ENCODE results near the gene LRMDA. TPM values are rescaled to one million over a fixed set of nuclear protein-coding genes. Genes with fewer than 3 reads are reported as not detected.

The LRMDA gene
- total RNA-seq, 2 donors from 2014 or later: 12.2 to 25.4 TPM

- H3K36me3 ChIP-seq (replicated peaks in 1 of 2; ENCODE audit: insufficient read depth in 1 of 2, low read depth in 2 of 2): no peaks in the 10 kb centered on the region
- no peaks in the 10 kb centered on the region for H3K9me3 ChIP-seq
- TF ChIP-seq CTCF (IDR thresholded peaks at IDR 0.05): no peak
- TF ChIP-seq POLR2A (IDR thresholded peaks at IDR 0.05): no peak
- H3K27ac ChIP-seq: no peak overlapping the region
- H3K4me1 ChIP-seq: no peaks in the 10 kb centered on the region
- DNase-seq (no peak), ATAC-seq (no peak)
- no peaks in the 10 kb centered on the region for H3K27me3 ChIP-seq
- intact Hi-C loops (cut with DNase I): no loop called here
- no peak overlapping the region for H3K4me3 ChIP-seq
- WGBS, 2 donors: 77 to 91% methylated on average over 4 of the region's 4 CpGs
Measured at GRCh38 chr10:76001019-76001418, 569.6 kb downstream of the LRMDA start.

GRCh38 chr10:76001461-76001860 lies 570.0 kb downstream of the LRMDA start:
- ATAC-seq (no peak), DNase-seq (no peak)
- H3K4me1 ChIP-seq: no peaks in the 10 kb centered on the region
- H3K36me3 ChIP-seq (replicated peaks in 1 of 2; ENCODE audit: insufficient read depth in 1 of 2, low read depth in 2 of 2): no peaks in the 10 kb centered on the region
- H3K9me3 ChIP-seq: no peaks in the 10 kb centered on the region
- no peak overlapping the region for H3K4me3 ChIP-seq
- WGBS, 2 donors: 86 to 100% methylated on average over 1 of the region's 1 CpG
- intact Hi-C loops (cut with DNase I): no loop called here
- H3K27me3 ChIP-seq: no peaks in the 10 kb centered on the region
- TF ChIP-seq POLR2A (IDR thresholded peaks at IDR 0.05) (no peak), CTCF (IDR thresholded peaks at IDR 0.05) (no peak)
- no peak overlapping the region for H3K27ac ChIP-seq

GRCh38 chr10:76002262-76002854 lies 570.9 kb downstream of the LRMDA start:
- Histone ChIP-seq H3K9me3 (no peaks in the 10 kb centered on the region), H3K4me3 (no peak overlapping the region), H3K4me1 (no peaks in the 10 kb centered on the region), H3K27me3 (no peaks in the 10 kb centered on the region), H3K27ac (no peak overlapping the region), H3K36me3 (replicated peaks in 1 of 2; ENCODE audit: insufficient read depth in 1 of 2, low read depth in 2 of 2) (no peaks in the 10 kb centered on the region)
- ATAC-seq (no peak), DNase-seq (no peak)
- 90 to 91% methylated on average over 2 of the region's 2 CpGs for WGBS, 2 donors
- intact Hi-C loops (cut with DNase I): no loop called here
- TF ChIP-seq POLR2A (IDR thresholded peaks at IDR 0.05) (no peak), CTCF (IDR thresholded peaks at IDR 0.05) (no peak)

- whole genome bisulfite sequencing, 2 donors: 84 to 94% methylated on average over 14 of the region's 14 CpGs
- Histone ChIP-seq H3K9me3 (no peaks in the 10 kb centered on the region), H3K4me3 (no peak overlapping the region), H3K36me3 (replicated peaks in 1 of 2; ENCODE audit: insufficient read depth in 1 of 2, low read depth in 2 of 2) (no peaks in the 10 kb centered on the region), H3K27me3 (no peaks in the 10 kb centered on the region), H3K4me1 (no peaks in the 10 kb centered on the region), H3K27ac (no peak overlapping the region)
- no peak for DNase-seq
- no peak for TF ChIP-seq POLR2A (IDR thresholded peaks at IDR 0.05)
- TF ChIP-seq CTCF (IDR thresholded peaks at IDR 0.05): no peak
- no peak for ATAC-seq
- intact Hi-C loops (cut with DNase I): no loop called here
Measured at GRCh38 chr10:76007667-76008181, 576.3 kb downstream of the LRMDA start.

GRCh38 chr10:76009531-76009930 lies 578.1 kb downstream of the LRMDA start:
- Histone ChIP-seq H3K36me3 (replicated peaks in 1 of 2; ENCODE audit: insufficient read depth in 1 of 2, low read depth in 2 of 2) (no peaks in the 10 kb centered on the region), H3K27ac (no peak overlapping the region), H3K4me1 (no peaks in the 10 kb centered on the region), H3K4me3 (no peak overlapping the region), H3K27me3 (no peaks in the 10 kb centered on the region), H3K9me3 (no peaks in the 10 kb centered on the region)
- intact Hi-C loops (cut with DNase I): no loop called here
- DNase-seq (no peak), ATAC-seq (no peak)
- TF ChIP-seq POLR2A (IDR thresholded peaks at IDR 0.05): no peak
- TF ChIP-seq CTCF (IDR thresholded peaks at IDR 0.05): no peak
- 80 to 90% methylated on average over 11 of the region's 11 CpGs for WGBS, 2 donors

Measured in body of pancreas (tissue), 4 donors.